ENCODE data around the gene CDKL2. TPM values are rescaled to one million over a fixed set of nuclear protein-coding genes. Genes with fewer than 3 reads are reported as not detected.
A peak's percentile ranks its signal among the peaks of the same experiment; 100 is the strongest.

The CDKL2 gene
- total and polyA plus RNA-seq, 2 experiments from 2014 or later = 1.8 to 3.1 TPM

DNA sequence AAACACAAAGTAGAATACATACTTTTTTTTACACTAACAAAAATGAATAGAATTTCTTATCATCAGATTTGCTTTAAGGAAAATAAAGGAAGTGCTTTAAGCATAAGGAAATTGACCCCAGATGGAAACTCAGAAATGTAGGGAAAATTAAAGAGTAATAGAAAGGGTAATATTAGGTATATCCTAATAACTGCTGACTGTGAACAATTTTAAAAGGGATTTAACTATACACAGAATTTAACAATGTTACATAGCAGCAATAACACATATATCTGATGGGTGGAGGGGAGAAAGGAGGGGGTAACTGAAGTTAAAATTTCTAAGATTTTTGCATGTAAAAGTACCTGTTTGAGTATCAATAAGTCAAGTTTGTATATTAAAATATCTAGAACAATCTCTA is 8.6 kb downstream of the CDKL2 start (continued):
- TF ChIP-seq, protein P1, sequence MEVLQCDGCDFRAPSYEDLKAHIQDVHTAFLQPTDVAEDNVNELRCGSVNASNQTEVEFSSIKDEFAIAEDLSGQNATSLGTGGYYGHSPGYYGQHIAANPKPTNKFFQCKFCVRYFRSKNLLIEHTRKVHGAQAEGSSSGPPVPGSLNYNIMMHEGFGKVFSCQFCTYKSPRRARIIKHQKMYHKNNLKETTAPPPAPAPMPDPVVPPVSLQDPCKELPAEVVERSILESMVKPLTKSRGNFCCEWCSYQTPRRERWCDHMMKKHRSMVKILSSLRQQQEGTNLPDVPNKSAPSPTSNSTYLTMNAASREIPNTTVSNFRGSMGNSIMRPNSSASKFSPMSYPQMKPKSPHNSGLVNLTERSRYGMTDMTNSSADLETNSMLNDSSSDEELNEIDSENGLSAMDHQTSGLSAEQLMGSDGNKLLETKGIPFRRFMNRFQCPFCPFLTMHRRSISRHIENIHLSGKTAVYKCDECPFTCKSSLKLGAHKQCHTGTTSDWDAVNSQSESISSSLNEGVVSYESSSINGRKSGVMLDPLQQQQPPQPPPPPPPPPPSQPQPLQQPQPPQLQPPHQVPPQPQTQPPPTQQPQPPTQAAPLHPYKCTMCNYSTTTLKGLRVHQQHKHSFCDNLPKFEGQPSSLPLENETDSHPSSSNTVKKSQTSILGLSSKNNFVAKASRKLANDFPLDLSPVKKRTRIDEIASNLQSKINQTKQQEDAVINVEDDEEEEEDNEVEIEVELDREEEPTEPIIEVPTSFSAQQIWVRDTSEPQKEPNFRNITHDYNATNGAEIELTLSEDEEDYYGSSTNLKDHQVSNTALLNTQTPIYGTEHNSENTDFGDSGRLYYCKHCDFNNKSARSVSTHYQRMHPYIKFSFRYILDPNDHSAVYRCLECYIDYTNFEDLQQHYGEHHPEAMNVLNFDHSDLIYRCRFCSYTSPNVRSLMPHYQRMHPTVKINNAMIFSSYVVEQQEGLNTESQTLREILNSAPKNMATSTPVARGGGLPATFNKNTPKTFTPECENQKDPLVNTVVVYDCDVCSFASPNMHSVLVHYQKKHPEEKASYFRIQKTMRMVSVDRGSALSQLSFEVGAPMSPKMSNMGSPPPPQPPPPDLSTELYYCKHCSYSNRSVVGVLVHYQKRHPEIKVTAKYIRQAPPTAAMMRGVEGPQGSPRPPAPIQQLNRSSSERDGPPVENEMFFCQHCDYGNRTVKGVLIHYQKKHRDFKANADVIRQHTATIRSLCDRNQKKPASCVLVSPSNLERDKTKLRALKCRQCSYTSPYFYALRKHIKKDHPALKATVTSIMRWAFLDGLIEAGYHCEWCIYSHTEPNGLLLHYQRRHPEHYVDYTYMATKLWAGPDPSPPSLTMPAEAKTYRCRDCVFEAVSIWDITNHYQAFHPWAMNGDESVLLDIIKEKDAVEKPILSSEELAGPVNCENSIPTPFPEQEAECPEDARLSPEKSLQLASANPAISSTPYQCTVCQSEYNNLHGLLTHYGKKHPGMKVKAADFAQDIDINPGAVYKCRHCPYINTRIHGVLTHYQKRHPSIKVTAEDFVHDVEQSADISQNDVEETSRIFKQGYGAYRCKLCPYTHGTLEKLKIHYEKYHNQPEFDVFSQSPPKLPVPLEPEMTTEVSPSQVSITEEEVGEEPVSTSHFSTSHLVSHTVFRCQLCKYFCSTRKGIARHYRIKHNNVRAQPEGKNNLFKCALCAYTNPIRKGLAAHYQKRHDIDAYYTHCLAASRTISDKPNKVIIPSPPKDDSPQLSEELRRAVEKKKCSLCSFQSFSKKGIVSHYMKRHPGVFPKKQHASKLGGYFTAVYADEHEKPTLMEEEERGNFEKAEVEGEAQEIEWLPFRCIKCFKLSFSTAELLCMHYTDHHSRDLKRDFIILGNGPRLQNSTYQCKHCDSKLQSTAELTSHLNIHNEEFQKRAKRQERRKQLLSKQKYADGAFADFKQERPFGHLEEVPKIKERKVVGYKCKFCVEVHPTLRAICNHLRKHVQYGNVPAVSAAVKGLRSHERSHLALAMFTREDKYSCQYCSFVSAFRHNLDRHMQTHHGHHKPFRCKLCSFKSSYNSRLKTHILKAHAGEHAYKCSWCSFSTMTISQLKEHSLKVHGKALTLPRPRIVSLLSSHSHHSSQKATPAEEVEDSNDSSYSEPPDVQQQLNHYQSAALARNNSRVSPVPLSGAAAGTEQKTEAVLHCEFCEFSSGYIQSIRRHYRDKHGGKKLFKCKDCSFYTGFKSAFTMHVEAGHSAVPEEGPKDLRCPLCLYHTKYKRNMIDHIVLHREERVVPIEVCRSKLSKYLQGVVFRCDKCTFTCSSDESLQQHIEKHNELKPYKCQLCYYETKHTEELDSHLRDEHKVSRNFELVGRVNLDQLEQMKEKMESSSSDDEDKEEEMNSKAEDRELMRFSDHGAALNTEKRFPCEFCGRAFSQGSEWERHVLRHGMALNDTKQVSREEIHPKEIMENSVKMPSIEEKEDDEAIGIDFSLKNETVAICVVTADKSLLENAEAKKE (CRISPR knock-in tag; IDR thresholded peaks at IDR 0.05) = no peak

GRCh38 chr4:75612306-75612705 is 18.0 kb downstream of the CDKL2 start:
- Histone ChIP-seq H3K4me3 (no peak overlapping the region), H3K27ac (ENCODE audit: low read depth) (no peak overlapping the region), H2AFZ (0 out of 2 replicates have a peak overlapping the region, but pooled peaks have one; percentile 28), H3K4me1 (ENCODE audit: insufficient read depth) (no peaks in the 10 kb centered on the region), H3K36me3 (ENCODE audit: insufficient read depth) (no peaks in the 10 kb centered on the region), H4K20me1 (replicated peaks; ENCODE audit: insufficient read depth) (no peaks in the 10 kb centered on the region), H3K79me2 (replicated peaks; ENCODE audit: insufficient read depth) (no peaks in the 10 kb centered on the region), H3F3A (replicated peaks; ENCODE audit: low read depth) (no peaks in the 10 kb centered on the region), H3K4me2 (no peak overlapping the region), H3K27me3 (ENCODE audit: insufficient read depth) (no peaks in the 10 kb centered on the region), H3K9me2 (ENCODE audit: insufficient read depth) (no peaks in the 10 kb centered on the region)
- Mint-ChIP-seq H3K36me3 (ENCODE audit: low read depth) (no peaks in the 10 kb centered on the region), H3K4me3 (no peak overlapping the region), H3K4me1 (no peaks in the 10 kb centered on the region), H3K9me3 (0 out of 3 replicates have a peak, but pooled peaks cover 3% of the 10 kb centered on the region), H3K27ac (no peak overlapping the region), H3K27me3 (ENCODE audit: insufficient read depth, low read depth, poor library complexity) (no peaks in the 10 kb centered on the region)
- DNase-seq (ENCODE audit: low spot score) = no peak
- ATAC-seq = no peak
- TF ChIP-seq CREB1 (CRISPR knock-in tag; IDR thresholded peaks at IDR 0.05; ENCODE audit: low read depth) = no peak
- TF ChIP-seq EZH2 (IDR thresholded peaks at IDR 0.05; ENCODE audit: low read depth, unreplicated experiment) = no peak

GRCh38 chr4:75605928-75606327 is 24.4 kb downstream of the CDKL2 start:
- Histone ChIP-seq H3F3A (replicated peaks; ENCODE audit: low read depth) (no peaks in the 10 kb centered on the region), H3K27me3 (ENCODE audit: insufficient read depth) (no peaks in the 10 kb centered on the region), H3K4me2 (no peak overlapping the region), H3K27ac (ENCODE audit: low read depth) (no peak overlapping the region), H3K79me2 (replicated peaks; ENCODE audit: insufficient read depth) (no peaks in the 10 kb centered on the region), H4K20me1 (replicated peaks; ENCODE audit: insufficient read depth) (no peaks in the 10 kb centered on the region), H3K4me3 (no peak overlapping the region), H3K4me1 (ENCODE audit: insufficient read depth) (no peaks in the 10 kb centered on the region), H3K36me3 (ENCODE audit: insufficient read depth) (no peaks in the 10 kb centered on the region), H3K9me2 (ENCODE audit: insufficient read depth) (no peaks in the 10 kb centered on the region), H2AFZ (no peak overlapping the region)
- no peak for DNase-seq (ENCODE audit: low spot score)
- no peaks in the 10 kb centered on the region for H3K36me3 Mint-ChIP-seq (ENCODE audit: low read depth)
- ATAC-seq = no peak
- no peaks in the 10 kb centered on the region for H3K4me1 Mint-ChIP-seq
- H3K9me3 Mint-ChIP-seq = no peaks in the 10 kb centered on the region
- H3K27me3 Mint-ChIP-seq (ENCODE audit: insufficient read depth, low read depth, poor library complexity) = no peaks in the 10 kb centered on the region
- no peak overlapping the region for H3K4me3 Mint-ChIP-seq
- no peak overlapping the region for H3K27ac Mint-ChIP-seq
- TF ChIP-seq EZH2 (IDR thresholded peaks at IDR 0.05; ENCODE audit: low read depth, unreplicated experiment) = no peak
- TF ChIP-seq, protein P2, sequence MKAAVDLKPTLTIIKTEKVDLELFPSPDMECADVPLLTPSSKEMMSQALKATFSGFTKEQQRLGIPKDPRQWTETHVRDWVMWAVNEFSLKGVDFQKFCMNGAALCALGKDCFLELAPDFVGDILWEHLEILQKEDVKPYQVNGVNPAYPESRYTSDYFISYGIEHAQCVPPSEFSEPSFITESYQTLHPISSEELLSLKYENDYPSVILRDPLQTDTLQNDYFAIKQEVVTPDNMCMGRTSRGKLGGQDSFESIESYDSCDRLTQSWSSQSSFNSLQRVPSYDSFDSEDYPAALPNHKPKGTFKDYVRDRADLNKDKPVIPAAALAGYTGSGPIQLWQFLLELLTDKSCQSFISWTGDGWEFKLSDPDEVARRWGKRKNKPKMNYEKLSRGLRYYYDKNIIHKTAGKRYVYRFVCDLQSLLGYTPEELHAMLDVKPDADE (IDR thresholded peaks at IDR 0.05) = no peak
- TF ChIP-seq, protein P3, sequence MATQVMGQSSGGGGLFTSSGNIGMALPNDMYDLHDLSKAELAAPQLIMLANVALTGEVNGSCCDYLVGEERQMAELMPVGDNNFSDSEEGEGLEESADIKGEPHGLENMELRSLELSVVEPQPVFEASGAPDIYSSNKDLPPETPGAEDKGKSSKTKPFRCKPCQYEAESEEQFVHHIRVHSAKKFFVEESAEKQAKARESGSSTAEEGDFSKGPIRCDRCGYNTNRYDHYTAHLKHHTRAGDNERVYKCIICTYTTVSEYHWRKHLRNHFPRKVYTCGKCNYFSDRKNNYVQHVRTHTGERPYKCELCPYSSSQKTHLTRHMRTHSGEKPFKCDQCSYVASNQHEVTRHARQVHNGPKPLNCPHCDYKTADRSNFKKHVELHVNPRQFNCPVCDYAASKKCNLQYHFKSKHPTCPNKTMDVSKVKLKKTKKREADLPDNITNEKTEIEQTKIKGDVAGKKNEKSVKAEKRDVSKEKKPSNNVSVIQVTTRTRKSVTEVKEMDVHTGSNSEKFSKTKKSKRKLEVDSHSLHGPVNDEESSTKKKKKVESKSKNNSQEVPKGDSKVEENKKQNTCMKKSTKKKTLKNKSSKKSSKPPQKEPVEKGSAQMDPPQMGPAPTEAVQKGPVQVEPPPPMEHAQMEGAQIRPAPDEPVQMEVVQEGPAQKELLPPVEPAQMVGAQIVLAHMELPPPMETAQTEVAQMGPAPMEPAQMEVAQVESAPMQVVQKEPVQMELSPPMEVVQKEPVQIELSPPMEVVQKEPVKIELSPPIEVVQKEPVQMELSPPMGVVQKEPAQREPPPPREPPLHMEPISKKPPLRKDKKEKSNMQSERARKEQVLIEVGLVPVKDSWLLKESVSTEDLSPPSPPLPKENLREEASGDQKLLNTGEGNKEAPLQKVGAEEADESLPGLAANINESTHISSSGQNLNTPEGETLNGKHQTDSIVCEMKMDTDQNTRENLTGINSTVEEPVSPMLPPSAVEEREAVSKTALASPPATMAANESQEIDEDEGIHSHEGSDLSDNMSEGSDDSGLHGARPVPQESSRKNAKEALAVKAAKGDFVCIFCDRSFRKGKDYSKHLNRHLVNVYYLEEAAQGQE (IDR thresholded peaks at IDR 0.05; ENCODE audit: unreplicated experiment) = no peak
- TF ChIP-seq CREB1 (CRISPR knock-in tag; IDR thresholded peaks at IDR 0.05; ENCODE audit: low read depth) = no peak
- TF ChIP-seq STAT1 (IDR thresholded peaks at IDR 0.05; ENCODE audit: unreplicated experiment) = no peak
- TF ChIP-seq CTCF (conservative IDR thresholded peaks at IDR 0.05; ENCODE audit: low read depth in 2 of 2) = no peak
